Astrocyte of the cerebellum (primary cell): ENCODE data around the gene NFIA.

Experiments used
- DNase-seq: peaks from one replicate; pipeline ENCODE4 v3.0.0-alpha.2; 2011; ENCODE audit warnings: low read depth
- H3K4me3 ChIP-seq: 2 replicates; pipeline ENCODE4 v1.5.1; 2011; ENCODE audit warnings: mild to moderate bottlenecking, low read depth, low read length, moderate library complexity
- in situ Hi-C: cut with HindIII; loops from 2 replicates; pipeline ENCODE4 v1.10.0; 2017; ENCODE audit warnings: low sequenced_read_pairs
- TF ChIP-seq, protein P1 (sequence below): IDR thresholded peaks from 2 replicates; pipeline ENCODE4 v1.5.1; 2012; ENCODE audit warnings: low read length, low read depth, moderate library complexity, mild to moderate bottlenecking; ENCODE audit errors: missing control alignments

NFIA gene

DNA sequence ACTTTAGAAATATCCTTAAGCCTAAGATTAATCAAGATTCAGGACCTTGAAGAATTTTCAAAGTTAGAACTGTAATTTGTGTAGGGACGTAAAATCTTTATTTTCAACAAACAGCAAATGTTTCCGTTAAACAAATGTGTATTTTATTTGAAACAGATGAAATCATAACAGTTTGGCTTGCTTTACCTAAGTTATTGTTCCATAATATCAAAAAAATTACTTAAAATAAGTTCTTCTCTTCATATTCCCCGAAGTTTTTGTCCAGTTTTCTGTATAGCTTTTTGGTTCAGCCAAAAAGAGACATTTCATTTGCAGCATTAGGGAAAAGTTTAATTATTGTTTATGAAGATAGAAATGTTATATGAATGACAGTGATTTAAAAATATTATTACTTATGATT, 100.1 kb downstream of the NFIA start:
- DNase-seq = no peak
- TF ChIP-seq, protein P1, sequence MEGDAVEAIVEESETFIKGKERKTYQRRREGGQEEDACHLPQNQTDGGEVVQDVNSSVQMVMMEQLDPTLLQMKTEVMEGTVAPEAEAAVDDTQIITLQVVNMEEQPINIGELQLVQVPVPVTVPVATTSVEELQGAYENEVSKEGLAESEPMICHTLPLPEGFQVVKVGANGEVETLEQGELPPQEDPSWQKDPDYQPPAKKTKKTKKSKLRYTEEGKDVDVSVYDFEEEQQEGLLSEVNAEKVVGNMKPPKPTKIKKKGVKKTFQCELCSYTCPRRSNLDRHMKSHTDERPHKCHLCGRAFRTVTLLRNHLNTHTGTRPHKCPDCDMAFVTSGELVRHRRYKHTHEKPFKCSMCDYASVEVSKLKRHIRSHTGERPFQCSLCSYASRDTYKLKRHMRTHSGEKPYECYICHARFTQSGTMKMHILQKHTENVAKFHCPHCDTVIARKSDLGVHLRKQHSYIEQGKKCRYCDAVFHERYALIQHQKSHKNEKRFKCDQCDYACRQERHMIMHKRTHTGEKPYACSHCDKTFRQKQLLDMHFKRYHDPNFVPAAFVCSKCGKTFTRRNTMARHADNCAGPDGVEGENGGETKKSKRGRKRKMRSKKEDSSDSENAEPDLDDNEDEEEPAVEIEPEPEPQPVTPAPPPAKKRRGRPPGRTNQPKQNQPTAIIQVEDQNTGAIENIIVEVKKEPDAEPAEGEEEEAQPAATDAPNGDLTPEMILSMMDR = no peak
- H3K4me3 ChIP-seq = no peak overlapping the region
- in situ Hi-C loops = no loop called here

DNA sequence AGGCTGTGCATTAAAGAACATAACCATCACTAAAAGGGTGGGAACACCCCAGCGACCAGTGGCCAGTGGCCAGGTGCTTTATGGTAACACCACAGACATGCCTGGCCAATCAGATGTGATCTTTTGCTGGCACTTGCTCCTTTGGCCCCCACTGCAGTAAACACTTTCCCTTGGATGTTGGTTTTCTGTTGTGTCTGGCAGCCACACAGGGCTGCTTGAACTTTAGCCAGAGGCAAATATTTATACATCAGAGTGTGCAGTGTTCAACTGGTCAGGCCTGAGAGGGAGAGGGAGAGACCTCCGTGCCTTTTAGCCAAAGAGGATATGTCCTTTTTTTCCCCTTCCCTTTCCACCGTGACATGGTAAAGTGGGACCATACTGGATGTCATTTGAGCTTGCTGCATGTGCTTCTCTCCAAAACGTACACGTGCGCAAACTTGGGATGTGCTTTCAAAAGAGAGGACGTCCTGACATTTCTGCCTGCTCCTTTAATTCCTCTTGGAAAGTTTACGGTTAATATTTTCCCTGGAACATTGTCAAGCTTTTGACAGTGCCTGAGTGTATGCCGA, 101.2 kb downstream of the NFIA start:
- in situ Hi-C loops = no loop called here
- TF ChIP-seq, protein P1 = no peak
- H3K4me3 ChIP-seq = peak overlapping the region; percentile 29
- DNase-seq = no peak

DNA sequence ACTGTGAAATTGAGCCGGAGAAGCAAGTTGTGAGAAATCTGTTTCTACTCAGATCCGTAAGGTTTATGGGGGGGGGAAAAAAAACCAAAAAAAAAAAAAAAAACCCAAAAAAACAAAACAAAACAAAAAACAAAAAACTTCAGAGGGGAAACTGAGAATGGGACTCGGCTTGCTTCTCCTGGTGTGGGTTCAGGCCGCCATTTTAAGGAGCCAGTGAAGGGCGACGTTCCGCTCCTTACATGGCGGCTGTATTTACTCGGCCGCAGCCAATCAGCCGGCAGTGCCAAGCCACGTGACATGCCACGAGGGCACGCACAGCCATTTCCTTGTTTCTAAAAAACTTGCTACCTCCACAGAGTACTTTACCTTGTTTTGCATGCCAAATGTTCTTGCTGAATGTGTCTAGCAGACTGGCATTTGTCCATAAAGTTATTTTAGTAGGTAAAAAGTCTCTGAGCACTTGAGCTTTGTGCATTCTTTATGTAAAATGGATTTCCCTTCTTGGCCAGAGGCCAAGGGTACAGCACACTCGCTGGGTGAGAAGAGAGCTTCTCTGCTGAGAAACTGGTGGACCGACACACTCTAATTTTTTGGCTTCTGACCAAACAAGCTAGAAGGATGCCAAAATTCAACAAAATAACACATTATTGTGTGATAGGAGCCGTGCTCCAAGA, 101.8 kb downstream of the NFIA start:
- H3K4me3 ChIP-seq = peak overlapping the region; percentile 29
- in situ Hi-C loops = no loop called here
- peak; percentile 81 for DNase-seq
- TF ChIP-seq, protein P1 = no peak

DNA sequence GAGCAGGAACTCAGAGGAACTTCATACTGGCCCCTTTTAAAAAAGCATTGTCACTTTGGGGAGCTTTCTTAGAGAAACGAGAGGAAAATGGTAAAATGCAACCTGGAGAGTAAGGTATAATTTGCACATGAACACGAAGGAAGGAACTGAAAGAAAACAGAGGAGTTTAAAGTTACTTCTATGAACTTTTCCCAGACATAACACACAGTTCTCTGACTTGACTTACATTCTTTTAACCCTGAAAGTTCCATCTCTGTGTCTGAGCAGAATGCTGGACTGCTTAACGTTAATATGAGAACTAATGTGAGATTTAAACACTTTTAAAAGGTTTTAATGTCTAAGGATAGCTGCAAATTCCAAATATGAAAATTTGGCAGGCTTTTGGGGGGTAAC, 102.3 kb downstream of the NFIA start:
- in situ Hi-C loops = no loop called here
- DNase-seq = no peak
- TF ChIP-seq, protein P1 = no peak
- no peak overlapping the region for H3K4me3 ChIP-seq

DNA sequence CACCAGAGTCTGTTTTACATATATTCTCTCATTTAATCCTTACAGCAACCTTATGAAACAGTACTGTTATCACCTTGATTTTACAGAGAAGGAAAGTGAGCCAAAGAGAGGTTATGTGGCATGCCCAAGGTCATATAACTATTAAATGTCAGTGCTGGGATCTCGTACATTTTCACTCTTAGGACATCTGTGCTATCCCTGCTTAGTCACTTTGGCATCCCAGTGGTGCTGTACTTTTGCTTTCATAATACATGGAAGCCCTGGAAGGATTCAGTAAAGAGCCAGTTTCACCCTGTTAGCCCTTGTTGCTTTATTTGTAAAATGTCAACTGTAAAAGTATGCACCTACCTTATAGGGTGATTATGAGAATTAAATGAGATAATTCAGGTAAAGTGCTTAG, 104.4 kb downstream of the NFIA start:
- H3K4me3 ChIP-seq = no peak overlapping the region
- in situ Hi-C loops = no loop called here
- TF ChIP-seq, protein P1 = no peak

DNA sequence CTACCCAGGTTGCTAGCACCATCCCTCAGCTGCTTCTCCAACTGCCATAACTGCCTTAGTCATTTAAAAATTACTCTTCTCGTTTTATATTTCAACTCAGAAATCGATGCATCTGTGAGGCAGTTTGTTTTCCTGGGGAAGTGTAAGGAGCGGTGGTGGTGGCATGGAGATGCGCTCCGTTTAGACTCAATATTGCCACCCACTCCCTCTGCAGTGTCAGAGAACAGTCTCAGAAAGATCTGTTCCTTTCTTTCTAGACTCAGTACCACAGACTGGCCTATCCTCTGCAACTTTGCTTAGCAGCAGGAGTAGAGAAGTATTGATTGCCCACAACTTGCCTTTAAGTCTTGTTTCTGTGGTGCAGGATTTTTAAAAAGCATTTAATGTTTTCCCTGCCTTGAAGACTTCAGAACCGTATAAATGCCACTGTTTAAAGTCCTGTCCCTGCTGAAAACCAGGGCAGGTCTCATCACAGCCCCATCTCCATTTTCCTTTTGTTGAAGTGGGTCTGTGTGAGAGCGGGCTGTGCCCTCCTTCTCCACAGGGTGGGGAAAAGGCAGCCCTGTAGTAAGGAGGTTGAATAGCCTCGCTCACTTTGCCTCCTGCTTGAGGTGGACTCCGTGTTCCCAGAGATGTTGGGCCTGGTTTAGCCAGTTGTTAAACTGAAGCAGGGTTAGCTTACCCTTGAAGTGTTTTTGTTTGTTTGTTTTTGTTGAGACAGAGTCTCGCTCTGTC, 105.2 kb downstream of the NFIA start:
- TF ChIP-seq, protein P1 = no peak
- no peak overlapping the region for H3K4me3 ChIP-seq
- no peak for DNase-seq
- in situ Hi-C loops = no loop called here

More for the DNA sequence above, 104.4 kb downstream of the NFIA start:
- DNase-seq = no peak
